Measurements from ENCODE around the gene AMH. TPM values are rescaled to one million over a fixed set of nuclear protein-coding genes. Genes with fewer than 3 reads are reported as not detected.
A peak's percentile ranks its signal among the peaks of the same experiment; 100 is the strongest.

AMH gene
- total and polyA plus RNA-seq, 7 experiments from 2014 or later, result 0.37 to 12.9 (median 4.6) TPM; not detected in 2

DNA sequence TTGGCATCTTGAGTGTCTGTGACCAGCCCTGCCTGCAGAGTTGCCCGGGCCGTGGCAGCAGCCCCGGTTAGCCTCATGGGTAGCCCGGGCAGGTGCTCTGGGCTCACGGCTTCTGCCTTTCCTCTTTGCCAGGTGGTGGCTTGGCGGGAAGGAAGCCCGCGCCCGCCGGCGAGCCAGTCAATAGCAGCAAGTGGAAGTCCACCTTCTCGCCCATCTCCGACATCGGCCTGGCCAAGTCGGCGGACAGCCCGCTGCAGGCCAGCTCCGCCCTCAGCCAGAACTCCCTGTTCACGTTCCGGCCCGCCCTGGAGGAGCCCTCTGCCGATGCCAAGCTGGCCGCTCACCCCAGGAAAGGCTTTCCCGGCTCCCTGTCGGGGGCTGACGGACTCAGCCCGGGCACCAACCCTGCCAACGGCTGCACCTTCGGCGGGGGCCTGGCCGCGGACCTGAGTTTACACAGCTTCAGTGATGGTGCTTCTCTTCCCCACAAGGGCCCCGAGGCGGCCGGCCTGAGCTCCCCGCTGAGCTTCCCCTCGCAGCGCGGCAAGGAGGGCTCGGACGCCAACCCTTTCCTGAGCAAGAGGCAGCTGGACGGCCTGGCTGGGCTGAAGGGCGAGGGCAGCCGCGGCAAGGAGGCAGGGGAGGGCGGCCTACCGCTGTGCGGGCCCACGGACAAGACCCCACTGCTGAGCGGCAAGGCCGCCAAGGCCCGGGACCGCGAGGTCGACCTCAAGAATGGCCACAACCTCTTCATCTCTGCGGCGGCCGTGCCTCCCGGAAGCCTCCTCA lies 22.9 kb upstream of the AMH start:
- ChIA-PET POLR2A (no interaction called here), CTCF (no interaction called here)
- Histone ChIP-seq H3K36me3 (ENCODE audit: control insufficient read depth in 2 of 3, insufficient read depth in 3 of 3, low read length in 3 of 3) (peaks cover 0 to 87% (median 3%) of the 10 kb centered on the region in 3 experiments), H3K27ac (ENCODE audit: low read depth, low read length) (no peak overlapping the region), H3K4me1 (ENCODE audit: control insufficient read depth in 2 of 2, insufficient read depth in 2 of 2, low read length in 2 of 2) (peaks cover 0 to 6% of the 10 kb centered on the region in 2 donors), H3K4me3 (ENCODE audit: low read length) (no peak overlapping the region), H3K27me3 (ENCODE audit: control insufficient read depth in 2 of 2, insufficient read depth in 2 of 2, low read length in 2 of 2) (no peaks in the 10 kb centered on the region), H3K9me3 (ENCODE audit: control insufficient read depth in 2 of 3, low read length in 3 of 3) (no peaks in the 10 kb centered on the region)
- no peak for DNase-seq
- H3K27ac Mint-ChIP-seq, result peak overlapping the region in 1 of 9 donors; percentile 11
- peaks cover 0 to 16% (median 3%) of the 10 kb centered on the region in 5 donors for H3K36me3 Mint-ChIP-seq
- no peak for ATAC-seq
- H3K4me3 Mint-ChIP-seq, result no peak overlapping the region
- H3K27me3 Mint-ChIP-seq, result no peaks in the 10 kb centered on the region
- intact Hi-C loops (cut with micrococcal nuclease), result no loop called here
- no peaks in the 10 kb centered on the region for H3K9me3 Mint-ChIP-seq
- H3K4me1 Mint-ChIP-seq, result peaks cover 0 to 4% (median 0%) of the 10 kb centered on the region in 7 donors

GRCh38 chr19:2226840-2227360 lies 22.2 kb upstream of the AMH start:
- Histone ChIP-seq H3K9me3 (ENCODE audit: control insufficient read depth in 2 of 3, low read length in 3 of 3) (no peaks in the 10 kb centered on the region), H3K27me3 (ENCODE audit: control insufficient read depth in 2 of 2, insufficient read depth in 2 of 2, low read length in 2 of 2) (no peaks in the 10 kb centered on the region), H3K4me1 (ENCODE audit: control insufficient read depth in 2 of 2, insufficient read depth in 2 of 2, low read length in 2 of 2) (peaks cover 0 to 6% of the 10 kb centered on the region in 2 donors), H3K4me3 (ENCODE audit: low read length) (no peak overlapping the region), H3K27ac (ENCODE audit: low read depth, low read length) (no peak overlapping the region), H3K36me3 (ENCODE audit: control insufficient read depth in 2 of 3, insufficient read depth in 3 of 3, low read length in 3 of 3) (peaks cover 0 to 86% (median 3%) of the 10 kb centered on the region in 3 experiments)
- no peaks in the 10 kb centered on the region for H3K27me3 Mint-ChIP-seq
- H3K4me3 Mint-ChIP-seq, result no peak overlapping the region
- CTCF ChIA-PET, result no interaction called here
- H3K9me3 Mint-ChIP-seq, result no peaks in the 10 kb centered on the region
- H3K4me1 Mint-ChIP-seq, result peaks cover 0 to 4% (median 0%) of the 10 kb centered on the region in 7 donors
- H3K36me3 Mint-ChIP-seq, result peaks cover 0 to 16% (median 3%) of the 10 kb centered on the region in 5 donors
- ATAC-seq, result no peak
- POLR2A ChIA-PET, result no interaction called here
- DNase-seq, result no peak
- intact Hi-C loops (cut with micrococcal nuclease), result no loop called here
- H3K27ac Mint-ChIP-seq, result no peak overlapping the region

- H3K27me3 ChIP-seq (ENCODE audit: control insufficient read depth in 2 of 2, insufficient read depth in 2 of 2, low read length in 2 of 2), result no peaks in the 10 kb centered on the region
- CTCF ChIA-PET, result interaction anchor here (0.6 kb wide), 1 partner anchor 622 kb away, joined by 4 read pairs; no protein-coding TSS in a partner anchor
- intact Hi-C loops (cut with micrococcal nuclease), result no loop called here
Observed at GRCh38 chr19:2227415-2228156, 21.5 kb upstream of the AMH start.

DNA sequence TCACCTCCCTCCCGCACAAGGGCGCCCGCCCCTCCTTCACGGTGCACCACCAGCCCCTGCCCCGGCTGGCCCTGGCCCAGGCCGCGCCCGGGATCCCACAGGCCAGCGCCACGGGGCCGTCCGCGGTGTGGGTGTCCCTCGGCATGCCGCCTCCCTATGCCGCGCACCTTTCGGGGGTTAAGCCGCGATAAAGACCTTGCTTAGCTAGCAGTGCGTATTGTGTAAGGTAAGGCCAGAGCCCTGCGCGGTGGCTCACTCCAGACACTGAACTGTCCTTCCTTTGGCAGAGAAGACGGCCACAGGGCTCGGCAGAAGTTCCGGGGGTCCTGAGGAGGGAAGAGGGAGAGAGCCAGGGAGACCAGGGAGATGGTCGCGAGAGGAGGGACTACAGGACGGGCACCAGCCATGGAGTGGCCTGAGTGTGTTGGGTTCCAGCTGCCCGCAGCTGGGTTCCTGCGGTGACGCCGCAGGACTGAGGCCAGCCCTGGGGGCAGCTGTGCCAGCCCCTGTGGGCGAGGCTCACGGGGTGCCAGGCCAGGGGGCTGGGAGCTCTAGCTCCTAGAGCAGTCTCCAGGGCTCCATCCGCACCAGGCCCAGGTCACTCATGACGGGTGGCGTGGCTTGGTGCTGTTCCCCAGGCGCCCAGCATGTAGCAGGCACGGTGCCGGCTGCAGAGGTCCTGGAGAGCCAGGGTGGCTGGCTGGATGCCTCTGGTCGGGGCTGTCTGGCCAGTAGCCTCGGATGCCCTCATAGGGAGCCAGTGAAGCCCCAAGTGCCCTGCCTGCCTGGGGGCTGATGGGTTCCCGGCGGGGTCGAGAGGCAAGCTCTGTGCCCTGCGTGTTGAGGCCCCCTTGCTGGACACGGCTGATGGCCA lies 20.7 kb upstream of the AMH start:
- peaks cover 0 to 2% (median 0%) of the 10 kb centered on the region in 11 donors for H3K9me3 Mint-ChIP-seq
- no peak overlapping the region for H3K27ac Mint-ChIP-seq
- peaks cover 0 to 88% (median 3%) of the 10 kb centered on the region in 3 experiments for H3K36me3 ChIP-seq (ENCODE audit: control insufficient read depth in 2 of 3, insufficient read depth in 3 of 3, low read length in 3 of 3)

More at GRCh38 chr19:2227415-2228156, 21.5 kb upstream of the AMH start:
- peak; percentile 33 for ATAC-seq
- H3K36me3 ChIP-seq (ENCODE audit: control insufficient read depth in 2 of 3, insufficient read depth in 3 of 3, low read length in 3 of 3), result peaks cover 0 to 85% (median 3%) of the 10 kb centered on the region in 3 experiments
- H3K4me1 ChIP-seq (ENCODE audit: control insufficient read depth in 2 of 2, insufficient read depth in 2 of 2, low read length in 2 of 2), result peaks cover 0 to 6% of the 10 kb centered on the region in 2 donors
- no peaks in the 10 kb centered on the region for H3K9me3 ChIP-seq (ENCODE audit: control insufficient read depth in 2 of 3, low read length in 3 of 3)
- Mint-ChIP-seq H3K4me1 (peaks cover 0 to 4% (median 0%) of the 10 kb centered on the region in 7 donors), H3K36me3 (peaks cover 0 to 16% (median 3%) of the 10 kb centered on the region in 5 donors), H3K4me3 (no peak overlapping the region), H3K27me3 (no peaks in the 10 kb centered on the region), H3K9me3 (peaks cover 0 to 2% (median 0%) of the 10 kb centered on the region in 11 donors), H3K27ac (no peak overlapping the region)
- no peak overlapping the region for H3K4me3 ChIP-seq (ENCODE audit: low read length)
- no peak for DNase-seq
- POLR2A ChIA-PET, result interaction anchor here (0.8 kb wide), 1 partner anchor 8 kb away, joined by 4 read pairs; no protein-coding TSS in a partner anchor
- H3K27ac ChIP-seq (ENCODE audit: low read depth, low read length), result no peak overlapping the region

DNA sequence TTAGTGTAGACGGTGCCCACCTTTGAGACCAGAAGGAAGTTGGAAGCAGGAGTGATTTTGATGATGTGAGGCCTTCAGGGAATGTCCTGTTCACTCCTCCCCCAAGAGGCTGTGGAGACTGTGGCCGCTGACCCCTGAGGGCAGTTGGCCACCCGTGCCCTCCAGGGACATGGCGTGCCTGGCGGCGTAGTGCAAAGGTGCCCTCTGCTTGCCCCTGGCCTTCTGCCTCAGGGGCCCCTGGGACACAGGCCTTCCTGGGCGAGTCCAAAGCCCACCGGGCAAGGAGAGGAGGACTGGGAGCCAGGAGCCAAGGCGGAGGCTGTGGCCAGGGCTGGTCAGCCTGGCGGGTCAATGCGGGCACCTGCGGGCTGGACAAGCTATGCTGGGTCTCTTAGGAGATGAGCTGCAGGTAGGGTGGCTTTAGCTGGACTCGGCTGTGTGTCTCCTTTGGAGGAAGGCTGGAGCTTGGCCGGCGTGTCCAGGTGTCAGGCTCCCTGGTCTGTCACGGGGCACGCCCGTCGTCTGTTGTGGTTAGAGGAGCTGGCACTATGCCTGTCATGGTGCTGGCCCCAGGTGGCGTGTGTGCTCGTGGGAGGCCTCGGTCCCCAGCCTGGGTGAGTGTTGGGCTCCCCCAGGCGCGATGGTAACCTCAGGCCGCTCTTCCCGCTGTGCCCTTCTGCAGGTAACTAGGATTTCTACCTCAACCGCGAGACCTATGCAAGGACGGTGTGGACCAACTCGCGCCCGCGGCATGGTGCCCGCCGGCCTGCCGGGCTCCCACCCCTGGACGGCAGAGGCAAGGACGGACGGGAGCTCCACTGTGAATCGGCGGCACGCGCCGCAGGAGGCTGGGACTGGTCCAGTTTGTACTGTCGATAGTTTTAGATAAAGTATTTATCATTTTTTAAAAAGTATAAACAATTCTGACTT lies 19.8 kb upstream of the AMH start:
- no peak overlapping the region for H3K27ac Mint-ChIP-seq
- Histone ChIP-seq H3K27me3 (ENCODE audit: control insufficient read depth in 2 of 2, insufficient read depth in 2 of 2, low read length in 2 of 2) (no peaks in the 10 kb centered on the region), H3K36me3 (ENCODE audit: control insufficient read depth in 2 of 3, insufficient read depth in 3 of 3, low read length in 3 of 3) (peaks cover 0 to 85% (median 3%) of the 10 kb centered on the region in 3 experiments), H3K9me3 (ENCODE audit: control insufficient read depth in 2 of 3, low read length in 3 of 3) (no peaks in the 10 kb centered on the region), H3K4me1 (ENCODE audit: control insufficient read depth in 2 of 2, insufficient read depth in 2 of 2, low read length in 2 of 2) (no peaks in the 10 kb centered on the region), H3K4me3 (ENCODE audit: low read length) (no peak overlapping the region), H3K27ac (ENCODE audit: low read depth, low read length) (no peak overlapping the region)
- peaks cover 4 to 9% (median 5%) of the 10 kb centered on the region in 7 donors for H3K4me1 Mint-ChIP-seq
- POLR2A ChIA-PET, result no interaction called here
- ATAC-seq, result no peak
- H3K27me3 Mint-ChIP-seq, result no peaks in the 10 kb centered on the region
- H3K36me3 Mint-ChIP-seq, result peaks cover 0 to 13% (median 3%) of the 10 kb centered on the region in 5 donors
- peaks cover 0 to 2% (median 0%) of the 10 kb centered on the region in 11 donors for H3K9me3 Mint-ChIP-seq
- CTCF ChIA-PET, result interaction anchor here (0.5 to 0.8 kb wide), 3 partner anchors 9 to 34 kb away, joined by 3 to 4 read pairs (median 4); no protein-coding TSS in a partner anchor
- H3K4me3 Mint-ChIP-seq, result no peak overlapping the region
- DNase-seq, result no peak
- intact Hi-C loops (cut with micrococcal nuclease), result no loop called here

More for the DNA sequence above, 20.7 kb upstream of the AMH start:
- Mint-ChIP-seq H3K4me3 (no peak overlapping the region), H3K4me1 (peaks cover 0 to 4% (median 0%) of the 10 kb centered on the region in 7 donors), H3K27me3 (no peaks in the 10 kb centered on the region), H3K36me3 (peaks cover 0 to 16% (median 3%) of the 10 kb centered on the region in 5 donors)
- intact Hi-C loops (cut with micrococcal nuclease), result no loop called here
- Histone ChIP-seq H3K4me3 (ENCODE audit: low read length) (no peak overlapping the region), H3K27ac (ENCODE audit: low read depth, low read length) (no peak overlapping the region), H3K27me3 (ENCODE audit: control insufficient read depth in 2 of 2, insufficient read depth in 2 of 2, low read length in 2 of 2) (no peaks in the 10 kb centered on the region), H3K4me1 (ENCODE audit: control insufficient read depth in 2 of 2, insufficient read depth in 2 of 2, low read length in 2 of 2) (peaks cover 0 to 6% of the 10 kb centered on the region in 2 donors), H3K9me3 (ENCODE audit: control insufficient read depth in 2 of 3, low read length in 3 of 3) (no peaks in the 10 kb centered on the region)
- ChIA-PET CTCF (interaction anchor here (0.6 kb wide), 2 partner anchors 10 to 621 kb away, joined by 4 read pairs; no protein-coding TSS in a partner anchor), POLR2A (interaction anchor here (0.8 kb wide), 1 partner anchor 9 kb away, joined by 4 read pairs; no protein-coding TSS in a partner anchor)
- no peak for ATAC-seq
- no peak for DNase-seq
